ENCODE measurements around the gene DNAH14. TPM values are rescaled to one million over a fixed set of nuclear protein-coding genes. Genes with fewer than 3 reads are reported as not detected.

DNAH14 gene
- total and polyA plus RNA-seq, 2 donors (not counting 3 experiments of a cell fraction or from before 2014, with no cell fraction given): 1.5 to 7.1 TPM

- H3K36me3 ChIP-seq (ENCODE audit: control insufficient read depth in 2 of 2, extremely low read depth in 1 of 2, insufficient read depth in 2 of 2, low read length in 2 of 2): no peaks in the 10 kb centered on the region
- dilution Hi-C loops (cut with MboI; ENCODE audit: extremely low pct_ligation_motif_present, low sequenced_read_pairs): no loop called here
- H2AFZ ChIP-seq (ENCODE audit: low read depth, low read length): no peak overlapping the region
- H3K79me2 ChIP-seq (ENCODE audit: control insufficient read depth, insufficient read depth, low read length): no peaks in the 10 kb centered on the region
- H3K4me2 ChIP-seq (ENCODE audit: insufficient read depth, low read length): no peak overlapping the region
- CTCF ChIA-PET: no interaction called here
- FAIRE-seq (no peak), DNase-seq (ENCODE audit: low read depth, low spot score) (no peak)
- no peak overlapping the region for H3K27ac ChIP-seq (ENCODE audit: insufficient read depth, low read depth, low read length)
- TF ChIP-seq GATA2 (IDR thresholded peaks at IDR 0.05; ENCODE audit: insufficient read depth, insufficient read length, low read depth, low read length) (no peak), EZH2 (IDR thresholded peaks at IDR 0.05; ENCODE audit: borderline replicate concordance, low read depth, low read length, severe bottlenecking) (no peak), MYC (IDR thresholded peaks at IDR 0.05; ENCODE audit: low read depth, low read length) (no peak), FOS (IDR thresholded peaks at IDR 0.05; ENCODE audit: borderline replicate concordance, insufficient read depth, low read length) (no peak), JUN (IDR thresholded peaks at IDR 0.05; ENCODE audit: borderline replicate concordance, insufficient read depth, insufficient read length, low read depth) (no peak), MAX (IDR thresholded peaks at IDR 0.05; ENCODE audit: insufficient read depth, insufficient read length) (no peak), POLR2AphosphoS5 (IDR thresholded peaks at IDR 0.05; ENCODE audit: insufficient read depth, low read depth, low read length) (no peak), POLR2A (IDR thresholded peaks at IDR 0.05; ENCODE audit: low read depth, low read length) (no peak), CTCF (IDR thresholded peaks at IDR 0.05; ENCODE audit: extremely low read depth in 1 of 2, insufficient read depth in 1 of 2, low read depth in 1 of 2, low read length in 2 of 2) (no peak)
- H3K4me1 ChIP-seq (ENCODE audit: control insufficient read depth, extremely low read depth, insufficient read depth, low read length): no peaks in the 10 kb centered on the region
- no peak overlapping the region for H3K9ac ChIP-seq (replicated peaks; ENCODE audit: extremely low read depth, insufficient read depth, low read length)
- no peak overlapping the region for H3K4me3 ChIP-seq (replicated peaks in 1 of 3; ENCODE audit: insufficient read depth in 1 of 3, low read depth in 1 of 3, low read length in 3 of 3)
- intact Hi-C loops (cut with micrococcal nuclease): no loop called here
- H3K9me1 ChIP-seq (replicated peaks; ENCODE audit: control insufficient read depth, extremely low read depth, insufficient read depth, low read length): no peaks in the 10 kb centered on the region
- no peaks in the 10 kb centered on the region for H3K9me3 ChIP-seq (replicated peaks; ENCODE audit: control insufficient read depth, insufficient read depth, low read length)
- no TSS peak for BruUV-seq (replicated peaks)
- H4K20me1 ChIP-seq (replicated peaks; ENCODE audit: control insufficient read depth, extremely low read depth, insufficient read depth, low read length): no peaks in the 10 kb centered on the region
- POLR2A ChIA-PET: no interaction called here
- peaks cover 1 to 2% of the 10 kb centered on the region in 2 experiments for H3K27me3 ChIP-seq (ENCODE audit: control insufficient read depth in 2 of 2, insufficient read depth in 2 of 2, low read length in 2 of 2)
Observed at GRCh38 chr1:225435957-225436392, 506.5 kb downstream of the DNAH14 start.

Data from endothelial cell of umbilical vein (primary cell).